Left ventricle myocardium inferior (tissue), 1 donor: ENCODE measurements around the gene CPEB2. TPM values are rescaled to one million over a fixed set of nuclear protein-coding genes. Genes with fewer than 3 reads are reported as not detected.
A peak's percentile ranks its signal among the peaks of the same experiment; 100 is the strongest.

ENCODE experiments used
- DNase-seq: peaks from one replicate; pipeline ENCODE4 v3.0.0-alpha.2; 2020
- H3K27ac ChIP-seq: fragments of 200-600 bp; replicated peaks from 2 replicates; pipeline ENCODE4 v1.8.0; 2021
- H3K27me3 ChIP-seq: fragments of 200-600 bp; 2 replicates; pipeline ENCODE4 v1.8.0; 2021; ENCODE audit warnings: low read depth
- H3K36me3 ChIP-seq: fragments of 200-600 bp; 2 replicates; pipeline ENCODE4 v1.8.0; 2021
- H3K4me1 ChIP-seq: fragments of 200-600 bp; 2 replicates; pipeline ENCODE4 v1.8.0; 2021
- H3K4me3 ChIP-seq: fragments of 200-600 bp; 2 replicates; pipeline ENCODE4 v1.8.0; 2021; ENCODE audit warnings: mild to moderate bottlenecking, moderate library complexity
- H3K9me3 ChIP-seq: fragments of 200-600 bp; replicated peaks from 2 replicates; pipeline ENCODE4 v1.8.0; 2021
- intact Hi-C: fragments of 100-400 bp; cut with micrococcal nuclease; formaldehyde crosslinking; loops from one replicate; pipeline ENCODE4 v1.11.0; 2022
- total RNA-seq: library from RNA; stranded (reverse); fragmentation: NEBNext Ultra II Directional; extraction: Animal tissue kit (Norgen Biotek cat#: 25700); gene quantifications from one replicate; pipeline ENCODE4 v1.2.1, GENCODE V29; 2021
- TF ChIP-seq, protein P1 (sequence below): fragments of 200-600 bp; IDR thresholded peaks from 2 replicates; pipeline ENCODE4 v1.8.0; 2021; ENCODE audit warnings: antibody characterized with exemption, mild to moderate bottlenecking, borderline replicate concordance
- donor health status: DM: no; HTN: yes; CAD: no; lungs with severe emphysema.

CPEB2 gene
- total RNA-seq, 1 donor from 2014 or later = 23.3 TPM

DNA sequence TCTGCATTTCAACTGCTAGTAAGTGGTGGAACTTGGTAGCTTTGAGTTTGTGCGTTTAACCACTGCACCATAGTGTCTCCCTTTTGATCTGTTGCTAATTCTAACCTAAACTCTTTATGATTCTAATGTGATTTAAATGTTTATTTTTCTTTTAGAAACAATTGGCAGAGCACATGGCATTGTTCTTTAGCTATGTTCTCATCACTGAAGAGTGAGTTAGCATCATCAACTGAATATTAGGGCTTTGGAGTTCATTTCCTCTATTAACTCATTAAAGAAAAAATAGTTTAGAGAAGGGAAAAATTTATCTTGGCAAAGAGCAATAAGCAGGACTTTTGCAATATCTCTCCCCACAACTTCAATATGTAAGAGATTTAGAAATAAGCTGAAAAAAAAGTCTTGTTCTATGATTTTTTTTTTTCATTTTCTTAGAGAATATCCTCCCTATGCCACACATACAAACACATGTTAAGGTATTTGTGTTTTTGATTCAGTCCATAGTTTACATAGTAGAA lies 25.7 kb downstream of the CPEB2 start:
- no peak for DNase-seq
- Histone ChIP-seq H3K36me3 (peaks cover 17% of the 10 kb centered on the region), H3K4me3 (no peak overlapping the region), H3K4me1 (peaks cover 47% of the 10 kb centered on the region), H3K9me3 (no peaks in the 10 kb centered on the region), H3K27ac (no peak overlapping the region), H3K27me3 (no peaks in the 10 kb centered on the region)
- TF ChIP-seq, protein P1, sequence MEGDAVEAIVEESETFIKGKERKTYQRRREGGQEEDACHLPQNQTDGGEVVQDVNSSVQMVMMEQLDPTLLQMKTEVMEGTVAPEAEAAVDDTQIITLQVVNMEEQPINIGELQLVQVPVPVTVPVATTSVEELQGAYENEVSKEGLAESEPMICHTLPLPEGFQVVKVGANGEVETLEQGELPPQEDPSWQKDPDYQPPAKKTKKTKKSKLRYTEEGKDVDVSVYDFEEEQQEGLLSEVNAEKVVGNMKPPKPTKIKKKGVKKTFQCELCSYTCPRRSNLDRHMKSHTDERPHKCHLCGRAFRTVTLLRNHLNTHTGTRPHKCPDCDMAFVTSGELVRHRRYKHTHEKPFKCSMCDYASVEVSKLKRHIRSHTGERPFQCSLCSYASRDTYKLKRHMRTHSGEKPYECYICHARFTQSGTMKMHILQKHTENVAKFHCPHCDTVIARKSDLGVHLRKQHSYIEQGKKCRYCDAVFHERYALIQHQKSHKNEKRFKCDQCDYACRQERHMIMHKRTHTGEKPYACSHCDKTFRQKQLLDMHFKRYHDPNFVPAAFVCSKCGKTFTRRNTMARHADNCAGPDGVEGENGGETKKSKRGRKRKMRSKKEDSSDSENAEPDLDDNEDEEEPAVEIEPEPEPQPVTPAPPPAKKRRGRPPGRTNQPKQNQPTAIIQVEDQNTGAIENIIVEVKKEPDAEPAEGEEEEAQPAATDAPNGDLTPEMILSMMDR = no peak
- intact Hi-C loops = no loop called here

DNA sequence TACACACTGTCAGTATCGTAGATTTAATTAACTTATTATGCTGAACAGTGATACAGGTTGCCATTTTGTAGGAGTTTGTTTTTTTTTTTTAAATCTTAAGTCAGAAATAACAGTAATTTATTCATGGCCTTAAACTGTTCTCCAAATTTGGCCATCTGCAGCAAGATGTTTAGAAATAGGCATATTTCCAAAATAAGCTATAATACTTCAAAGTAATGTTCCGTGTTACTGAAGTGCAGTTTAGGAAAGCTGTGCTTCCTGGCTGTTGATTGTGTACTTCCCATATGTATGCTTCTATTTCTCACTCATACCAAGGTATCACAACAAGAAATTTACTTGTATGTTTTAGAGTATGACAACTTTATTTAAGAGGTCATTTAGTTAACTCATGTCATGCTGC lies 28.9 kb downstream of the CPEB2 start:
- H3K27ac ChIP-seq = no peak overlapping the region
- intact Hi-C loops = no loop called here
- TF ChIP-seq, protein P1 = no peak

DNA sequence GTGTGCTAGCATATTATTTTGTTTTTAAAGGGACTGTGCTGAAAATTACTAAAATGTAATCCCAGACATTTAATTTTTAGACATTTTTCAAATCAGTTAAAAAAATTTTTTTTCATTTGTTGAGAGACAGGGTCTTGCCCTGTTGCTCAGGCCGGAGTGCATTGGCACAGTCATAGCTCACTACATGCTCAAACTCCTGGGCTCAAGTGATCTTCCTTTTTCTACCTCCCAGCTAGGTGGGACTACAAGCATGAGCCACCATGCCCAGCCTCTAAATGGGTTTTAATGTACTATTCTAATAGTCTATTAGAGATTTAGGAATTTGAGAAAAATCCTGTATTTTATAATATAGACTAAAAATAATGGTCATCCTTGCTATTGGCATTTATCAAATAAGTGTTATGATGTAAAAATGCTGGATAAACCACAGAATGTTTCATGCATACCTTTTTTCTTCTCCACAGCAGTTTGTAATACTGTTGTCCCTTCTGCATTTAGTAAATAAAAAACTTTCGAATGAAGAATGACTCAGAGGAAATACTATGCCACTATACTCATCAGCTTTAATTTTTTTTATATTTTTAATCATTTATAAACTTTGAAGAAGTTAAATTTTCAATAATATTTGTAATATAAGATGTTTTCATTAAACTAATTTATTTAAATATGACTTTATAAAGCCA lies 29.9 kb downstream of the CPEB2 start:
- Histone ChIP-seq H3K36me3 (no peaks in the 10 kb centered on the region), H3K4me1 (peaks cover 69% of the 10 kb centered on the region), H3K27me3 (no peaks in the 10 kb centered on the region), H3K4me3 (no peak overlapping the region), H3K27ac (peak overlapping the region; percentile 55), H3K9me3 (no peaks in the 10 kb centered on the region)
- intact Hi-C loops = no loop called here
- no peak for DNase-seq
- TF ChIP-seq, protein P1 = no peak

More for the DNA sequence above, 28.9 kb downstream of the CPEB2 start:
- no peak for DNase-seq
- Histone ChIP-seq H3K4me1 (peaks cover 69% of the 10 kb centered on the region), H3K4me3 (no peak overlapping the region), H3K36me3 (no peaks in the 10 kb centered on the region), H3K9me3 (no peaks in the 10 kb centered on the region), H3K27me3 (no peaks in the 10 kb centered on the region)

DNA sequence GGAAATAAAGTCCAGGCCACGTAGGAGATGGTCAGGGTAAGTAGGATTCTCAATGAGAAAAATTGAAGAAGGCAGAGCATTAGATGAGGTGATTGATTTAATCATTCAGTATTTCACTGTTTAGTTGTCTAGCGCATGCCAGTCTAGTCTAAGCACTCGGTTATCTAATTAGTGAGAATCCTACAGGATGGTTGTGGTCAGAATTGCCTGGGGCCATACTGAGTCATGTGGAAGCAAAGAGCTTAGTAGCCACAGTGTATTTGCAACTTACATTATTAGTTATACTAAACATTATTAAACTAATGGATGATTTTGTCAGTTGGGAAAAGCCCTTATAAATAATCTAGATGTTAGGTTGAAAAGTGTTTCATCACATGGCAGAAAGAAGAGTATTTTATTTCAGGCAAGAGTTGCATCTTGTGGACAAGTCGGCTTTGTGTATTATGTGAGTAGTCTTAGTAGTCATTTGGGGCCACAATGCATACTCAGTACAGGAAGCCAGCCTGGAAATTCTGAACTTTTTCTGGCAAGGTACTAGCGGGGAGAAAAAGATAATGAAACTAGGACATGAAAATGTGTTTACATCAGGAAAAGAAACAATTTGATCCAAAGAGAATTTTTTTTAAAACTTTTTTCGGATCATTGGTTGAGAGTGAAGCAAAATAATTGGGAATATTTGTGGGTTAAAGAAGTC lies 31.9 kb downstream of the CPEB2 start:
- no peaks in the 10 kb centered on the region for H3K9me3 ChIP-seq
- H3K27me3 ChIP-seq = no peaks in the 10 kb centered on the region
- TF ChIP-seq, protein P1 = no peak
- intact Hi-C loops = no loop called here
- peaks cover 77% of the 10 kb centered on the region for H3K4me1 ChIP-seq
- DNase-seq = no peak
- no peaks in the 10 kb centered on the region for H3K36me3 ChIP-seq
- peak overlapping the region; percentile 5 for H3K4me3 ChIP-seq
- peak overlapping the region; percentile 55 for H3K27ac ChIP-seq

- Histone ChIP-seq H3K27ac (peak overlapping the region; percentile 55), H3K36me3 (no peaks in the 10 kb centered on the region), H3K4me3 (no peak overlapping the region)
Observed at GRCh38 chr4:15035159-15035558, 32.9 kb downstream of the CPEB2 start.

More at GRCh38 chr4:15035159-15035558, 32.9 kb downstream of the CPEB2 start:
- H3K9me3 ChIP-seq = no peaks in the 10 kb centered on the region
- DNase-seq = no peak
- peaks cover 81% of the 10 kb centered on the region for H3K4me1 ChIP-seq
- intact Hi-C loops = no loop called here
- no peaks in the 10 kb centered on the region for H3K27me3 ChIP-seq
- TF ChIP-seq, protein P1 = no peak
